Fibroblast of gingiva (primary cell): ENCODE measurements around the gene CHDH.
A peak's percentile ranks its signal among the peaks of the same experiment; 100 is the strongest.

ENCODE experiments used
- DNase-seq: peaks from one replicate; pipeline ENCODE4 v3.0.0-alpha.2; 2011; ENCODE audit warnings: low read depth

Gene CHDH

GRCh38 chr3:53849916-53850315 lies 3.7 kb upstream of the CHDH start:
- DNase-seq = no peak

DNA sequence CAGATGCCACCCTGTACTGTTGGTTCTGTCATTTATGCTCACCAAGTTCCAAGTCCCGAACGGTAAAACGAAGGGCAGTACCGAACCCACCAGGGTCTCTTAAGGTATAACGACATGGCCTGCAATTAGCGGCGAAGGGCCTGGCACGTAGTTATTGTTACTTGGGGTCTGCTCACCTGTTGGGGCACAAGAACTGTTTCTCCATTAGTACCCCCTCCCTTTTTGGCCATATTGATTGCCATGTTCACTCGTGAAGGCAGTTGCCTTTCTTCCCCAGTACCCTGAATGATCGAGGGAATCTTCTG lies 584 bp upstream of the CHDH start:
- DNase-seq = no peak

DNA sequence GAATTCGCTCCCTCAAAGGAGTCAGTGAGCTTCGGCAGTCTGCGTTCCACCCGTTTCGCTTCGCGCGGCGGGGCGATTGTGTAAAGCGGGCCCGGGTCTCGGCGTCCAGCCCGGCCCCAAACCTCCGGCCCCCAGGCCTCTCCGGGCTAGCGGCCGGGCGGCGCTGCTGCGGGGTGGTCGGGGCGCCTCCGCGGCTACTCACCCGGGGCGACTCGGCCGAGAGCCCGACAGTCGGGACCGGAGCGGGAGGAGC lies 412 bp downstream of the CHDH start:
- DNase-seq = no peak

DNA sequence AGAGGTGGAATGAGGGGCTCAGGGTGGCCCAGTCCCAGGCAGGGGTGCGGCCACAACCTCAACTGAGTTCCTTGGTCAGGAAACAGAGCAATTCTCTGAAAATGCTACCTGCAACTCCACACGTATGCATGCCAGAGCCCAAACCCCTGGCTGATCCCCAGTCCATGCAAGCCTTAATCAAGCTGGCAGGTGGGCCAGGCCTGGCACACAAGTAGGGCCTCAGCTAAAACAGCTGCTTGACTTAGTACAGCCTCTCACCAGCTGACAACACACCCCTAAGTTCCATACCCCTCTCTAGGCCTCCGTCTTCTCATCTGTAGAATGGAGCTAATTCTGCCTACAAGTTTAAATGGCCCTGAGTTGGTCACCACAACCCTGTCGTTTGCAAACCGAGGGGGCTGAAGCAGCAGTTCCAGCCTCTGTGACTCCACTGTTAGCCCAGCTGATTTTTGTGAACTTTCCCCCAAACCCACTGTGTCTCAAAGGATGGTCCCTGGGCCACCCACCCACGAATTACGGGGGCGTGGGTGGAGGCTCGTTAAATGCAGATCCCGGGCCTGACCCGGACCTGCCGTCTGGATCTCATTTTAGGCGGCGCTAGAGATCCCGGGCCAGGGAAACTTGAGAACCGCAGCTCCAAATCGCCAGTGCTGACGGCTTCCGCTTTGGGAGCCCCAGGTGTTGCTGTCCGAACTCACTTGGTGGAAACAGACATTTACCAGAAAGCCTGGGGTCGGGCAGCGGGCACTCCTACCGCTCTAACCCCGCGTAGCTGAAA lies 927 bp downstream of the CHDH start:
- peak; percentile 16 for DNase-seq

- no peak for DNase-seq
Measured at GRCh38 chr3:53844262-53845102, 1.7 kb downstream of the CHDH start.

DNA sequence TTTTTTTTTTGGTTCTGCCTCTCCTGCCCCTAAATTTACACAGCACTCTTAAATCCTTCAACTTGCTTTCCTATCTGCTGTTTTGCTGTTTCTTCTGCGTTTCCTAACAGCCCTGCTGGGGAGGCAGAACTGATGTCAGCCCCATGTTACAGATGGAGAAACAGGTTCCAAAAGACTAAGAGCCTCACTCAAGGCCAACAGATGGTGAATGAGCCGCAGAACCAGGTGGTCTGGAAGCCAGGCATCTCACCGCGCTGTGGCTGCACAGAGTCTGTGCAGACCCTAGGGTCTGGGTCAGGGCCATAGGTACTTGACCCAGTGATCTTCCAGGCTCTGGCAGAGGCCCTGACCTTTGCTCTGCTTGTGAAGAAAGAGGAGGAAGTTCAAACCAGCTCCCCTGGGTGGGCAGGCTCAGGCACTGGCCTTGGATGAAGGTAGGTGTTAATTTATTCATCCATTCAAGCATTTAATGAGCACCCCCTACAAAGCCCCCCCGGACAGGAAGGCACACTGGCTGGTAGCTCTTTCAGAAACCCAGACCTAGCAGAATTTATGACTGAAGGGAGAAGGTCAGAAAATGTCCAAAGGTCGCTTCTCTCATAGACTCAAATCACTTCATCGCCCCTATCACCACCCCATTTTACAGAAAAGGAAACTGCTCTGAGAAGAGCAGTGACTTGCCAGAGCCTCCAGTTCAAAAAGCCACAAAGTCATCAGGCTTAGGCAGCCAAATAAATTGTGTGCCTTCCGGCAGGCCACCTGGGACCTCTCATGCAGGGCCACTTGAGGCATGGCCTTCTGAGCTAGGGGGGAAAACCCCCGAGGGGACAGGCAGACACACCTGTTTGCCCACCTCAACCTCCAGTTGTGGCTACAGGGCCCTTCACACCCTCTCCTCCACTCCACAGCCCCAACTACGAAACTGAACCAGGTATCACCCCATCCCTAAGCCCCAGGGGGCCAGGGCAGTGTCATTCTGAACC lies 2.7 kb downstream of the CHDH start:
- DNase-seq = no peak

GRCh38 chr3:53842436-53843194 lies 3.6 kb downstream of the CHDH start:
- no peak for DNase-seq

- no peak for DNase-seq
Measured at GRCh38 chr3:53841296-53841695, 4.9 kb downstream of the CHDH start.

DNA sequence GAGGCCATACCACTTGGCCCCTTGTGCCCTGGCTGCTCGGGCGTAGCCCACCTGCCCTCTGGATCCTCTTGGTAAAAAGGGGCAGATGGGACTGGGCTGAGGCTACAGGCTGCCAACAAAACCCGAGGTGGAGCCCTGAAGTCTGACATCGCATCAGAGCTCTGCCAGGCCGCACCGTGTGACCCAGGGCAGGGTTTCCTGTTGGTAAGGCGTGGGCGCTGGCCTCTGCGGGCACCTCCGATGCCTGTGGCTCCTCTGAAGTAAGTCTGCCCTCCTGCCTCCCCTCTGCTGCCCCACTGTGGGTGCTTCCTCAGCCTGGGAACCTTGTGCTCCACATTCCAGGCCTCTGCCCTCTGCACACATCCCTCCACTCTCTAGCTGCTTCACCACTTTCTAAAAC lies 8.9 kb downstream of the CHDH start:
- no peak for DNase-seq

DNA sequence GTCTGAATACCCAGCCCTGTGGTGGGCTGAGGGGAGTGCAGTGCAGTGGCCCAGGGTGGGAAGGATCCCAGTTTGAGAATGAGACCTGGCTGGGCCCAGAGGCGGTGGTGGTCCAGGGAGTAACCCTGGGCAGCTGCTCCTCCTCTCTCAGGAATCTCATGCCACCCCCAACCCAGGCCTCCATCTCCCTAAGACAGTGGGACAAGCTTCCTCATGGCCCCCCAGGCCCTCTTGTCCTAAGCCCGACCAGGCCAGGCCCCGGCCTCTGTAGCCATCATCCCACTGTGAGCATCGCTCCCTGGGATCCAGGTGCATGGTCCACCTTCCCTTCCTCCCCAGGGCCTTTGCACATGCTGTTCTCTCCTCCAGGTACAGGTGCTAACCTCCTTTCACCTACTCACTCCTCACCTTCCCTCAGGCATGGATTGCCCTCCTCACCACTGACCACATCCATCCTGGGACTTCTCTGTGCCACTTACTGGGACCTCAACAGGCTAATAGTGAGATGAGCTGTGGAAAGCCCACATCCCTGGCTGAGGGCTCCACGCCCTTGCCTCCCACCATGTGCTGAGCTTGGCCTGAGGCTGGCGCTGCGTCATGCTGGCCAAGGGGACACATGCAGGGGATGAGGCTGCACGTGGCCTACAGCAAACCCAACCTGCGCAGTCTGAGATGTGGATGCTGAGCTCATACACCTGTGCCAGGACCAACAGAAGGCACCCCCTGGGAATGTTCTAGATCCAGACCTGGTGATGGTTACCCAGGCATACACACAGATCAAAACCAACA lies 9.9 kb downstream of the CHDH start:
- DNase-seq = no peak

GRCh38 chr3:53835257-53835656 lies 11.0 kb downstream of the CHDH start:
- no peak for DNase-seq

DNA sequence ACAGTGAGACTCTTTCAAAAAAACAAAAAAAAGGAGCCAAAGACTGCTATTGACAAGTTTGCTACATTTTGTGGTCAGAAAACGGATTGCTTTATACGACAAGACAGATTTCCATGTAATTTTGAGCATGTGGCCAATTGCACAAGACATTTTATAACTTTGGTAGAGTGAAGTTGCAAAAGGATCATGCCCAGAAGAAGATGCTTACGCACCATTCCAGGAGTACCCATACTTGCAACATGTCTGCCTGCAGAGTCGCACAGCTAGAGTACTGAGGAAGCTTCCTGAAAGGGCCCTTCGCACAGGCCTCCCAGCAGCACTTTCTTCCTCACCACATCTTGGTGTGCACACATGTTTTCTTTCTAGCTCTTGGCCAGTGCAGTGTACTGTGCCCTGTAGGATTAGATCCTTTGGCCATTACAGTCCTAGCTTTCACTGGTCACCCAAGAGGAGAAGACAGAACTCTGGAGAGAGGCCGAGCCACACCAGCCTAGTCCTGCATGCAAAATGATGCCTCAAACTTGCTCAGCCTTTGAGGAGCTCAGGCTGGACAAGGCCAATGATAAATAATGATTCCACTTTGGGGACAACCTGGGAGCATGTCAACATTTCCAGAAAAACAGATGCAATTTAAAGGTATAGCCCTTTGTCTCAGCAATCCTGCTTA lies 11.7 kb downstream of the CHDH start:
- DNase-seq = no peak

GRCh38 chr3:53833700-53834099 lies 12.5 kb downstream of the CHDH start:
- DNase-seq = no peak

DNA sequence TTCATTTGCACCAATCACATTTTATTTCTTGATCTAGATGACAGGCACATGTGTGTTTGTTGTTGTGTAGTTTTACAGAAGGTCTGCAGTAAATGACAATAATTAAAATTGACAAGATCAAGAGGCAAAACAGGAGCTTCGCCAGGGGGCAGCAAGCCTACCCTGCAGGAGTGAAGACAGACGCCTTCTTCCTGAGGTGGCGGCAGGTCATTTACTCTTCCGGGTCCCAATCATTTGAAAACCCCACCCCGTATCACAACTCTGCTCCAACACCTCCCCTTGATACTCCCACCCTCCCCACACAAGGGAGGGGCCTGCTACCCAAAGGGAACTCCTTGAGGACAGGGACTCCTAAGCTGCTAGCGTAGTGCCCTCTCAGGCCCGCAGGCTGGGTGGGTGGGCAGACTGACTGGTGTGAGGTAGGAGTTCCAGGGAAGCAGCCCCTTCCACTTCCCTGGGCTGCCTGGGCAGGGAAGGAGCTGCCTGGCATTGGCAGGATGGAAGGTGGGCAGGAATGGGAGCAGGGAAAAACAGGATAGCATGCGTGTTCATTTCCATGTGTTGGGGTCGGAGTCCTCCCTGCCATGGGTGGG lies 13.1 kb downstream of the CHDH start:
- no peak for DNase-seq

- no peak for DNase-seq
Measured at GRCh38 chr3:53830944-53831343, 15.3 kb downstream of the CHDH start.

- DNase-seq = no peak
Measured at GRCh38 chr3:53829605-53830004, 16.6 kb downstream of the CHDH start.

DNA sequence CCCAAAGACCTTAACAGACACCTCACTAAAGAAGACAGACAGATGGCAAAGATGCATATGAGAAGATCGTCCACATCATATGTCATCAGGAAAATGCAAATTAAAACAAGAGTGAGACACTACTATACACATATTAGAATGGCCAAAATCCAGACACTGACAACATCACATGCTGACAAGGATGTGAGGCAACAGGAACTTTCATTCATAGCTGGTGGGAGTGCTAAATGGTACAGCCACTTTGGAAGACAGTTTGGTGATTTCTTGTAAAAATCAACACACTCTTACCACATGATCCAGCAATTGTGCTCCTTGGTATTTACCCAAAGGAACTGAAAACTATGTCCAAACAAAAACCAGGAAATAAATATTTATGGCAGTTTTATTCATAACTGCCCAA lies 17.6 kb downstream of the CHDH start:
- DNase-seq = no peak

- DNase-seq = no peak
Measured at GRCh38 chr3:53826048-53826447, 20.2 kb downstream of the CHDH start.

GRCh38 chr3:53824795-53825194 lies 21.4 kb downstream of the CHDH start:
- DNase-seq = no peak

- no peak for DNase-seq
Measured at GRCh38 chr3:53823956-53824657, 22.1 kb downstream of the CHDH start.
